ENCODE results near the gene OOSP1. TPM values are rescaled to one million over a fixed set of nuclear protein-coding genes. Genes with fewer than 3 reads are reported as not detected.
"Not testable (repeated sequence)": the region's sequence is repeated elsewhere in the genome, so short reads cannot be mapped to it uniquely, and the experiment has no call there.

The OOSP1 gene
- total RNA-seq, 1 donor from 2014 or later = not detected

GRCh38 chr11:59981106-59981770, 43.0 kb downstream of the OOSP1 start:
- H3F3A ChIP-seq (ENCODE audit: low read depth) = no peaks in the 10 kb centered on the region
- Mint-ChIP-seq H3K4me1 (no peaks in the 10 kb centered on the region), H3K27me3 (ENCODE audit: insufficient read depth, low read depth) (no peaks in the 10 kb centered on the region), H3K9me3 (no peaks in the 10 kb centered on the region), H3K27ac (no peak overlapping the region), H3K4me3 (no peak overlapping the region), H3K36me3 (no peaks in the 10 kb centered on the region)
- H3K4me2 ChIP-seq = no peak overlapping the region
- no peaks in the 10 kb centered on the region for H3K27me3 ChIP-seq
- no peaks in the 10 kb centered on the region for H3K79me2 ChIP-seq (ENCODE audit: low read depth)
- no peaks in the 10 kb centered on the region for H4K20me1 ChIP-seq (ENCODE audit: low read depth)
- H3K27ac ChIP-seq = no peak overlapping the region
- DNase-seq (ENCODE audit: low spot score) = no peak
- H3K4me1 ChIP-seq = no peaks in the 10 kb centered on the region
- H2AFZ ChIP-seq (replicated peaks) = no peak overlapping the region
- no peaks in the 10 kb centered on the region for H3K36me3 ChIP-seq
- H3K9ac ChIP-seq = no peak overlapping the region
- no peak overlapping the region for H3K4me3 ChIP-seq
- no peaks in the 10 kb centered on the region for H3K9me3 ChIP-seq (ENCODE audit: low read depth)
- TF ChIP-seq CTCF (IDR thresholded peaks at IDR 0.05) (no peak), EZH2 (IDR thresholded peaks at IDR 0.05) (no peak), EZH2phosphoT487 (IDR thresholded peaks at IDR 0.05) (no peak)

GRCh38 chr11:59982037-59982436, 43.8 kb downstream of the OOSP1 start:
- not testable (repeated sequence) for H3K9ac ChIP-seq; H3K4me2 ChIP-seq; DNase-seq (ENCODE audit: low spot score); H3K27ac Mint-ChIP-seq; H3K36me3 ChIP-seq; H3K27ac ChIP-seq; H3K36me3 Mint-ChIP-seq; H3F3A ChIP-seq (ENCODE audit: low read depth); H3K79me2 ChIP-seq (ENCODE audit: low read depth); H3K4me1 ChIP-seq; H4K20me1 ChIP-seq (ENCODE audit: low read depth); H3K4me3 Mint-ChIP-seq; H3K4me1 Mint-ChIP-seq; H3K27me3 ChIP-seq; H3K27me3 Mint-ChIP-seq (ENCODE audit: insufficient read depth, low read depth); H2AFZ ChIP-seq (replicated peaks); H3K4me3 ChIP-seq; H3K9me3 ChIP-seq (ENCODE audit: low read depth); H3K9me3 Mint-ChIP-seq

GRCh38 chr11:59983212-59983611, 45.0 kb downstream of the OOSP1 start:
- no peak overlapping the region for H3K27ac ChIP-seq
- H3K79me2 ChIP-seq (ENCODE audit: low read depth) = no peaks in the 10 kb centered on the region
- no peak overlapping the region for H3K4me3 ChIP-seq
- H4K20me1 ChIP-seq (ENCODE audit: low read depth) = no peaks in the 10 kb centered on the region
- H3K9me3 ChIP-seq (ENCODE audit: low read depth) = no peaks in the 10 kb centered on the region
- H3K9ac ChIP-seq = no peak overlapping the region
- TF ChIP-seq CTCF (IDR thresholded peaks at IDR 0.05) (no peak), EZH2 (IDR thresholded peaks at IDR 0.05) (no peak), EZH2phosphoT487 (IDR thresholded peaks at IDR 0.05) (no peak)
- H2AFZ ChIP-seq (replicated peaks) = no peak overlapping the region
- DNase-seq (ENCODE audit: low spot score) = no peak
- no peaks in the 10 kb centered on the region for H3F3A ChIP-seq (ENCODE audit: low read depth)
- no peaks in the 10 kb centered on the region for H3K27me3 ChIP-seq
- Mint-ChIP-seq H3K27ac (no peak overlapping the region), H3K9me3 (no peaks in the 10 kb centered on the region), H3K36me3 (no peaks in the 10 kb centered on the region), H3K4me3 (no peak overlapping the region), H3K27me3 (ENCODE audit: insufficient read depth, low read depth) (no peaks in the 10 kb centered on the region), H3K4me1 (no peaks in the 10 kb centered on the region)
- H3K4me1 ChIP-seq = no peaks in the 10 kb centered on the region
- no peaks in the 10 kb centered on the region for H3K36me3 ChIP-seq
- no peak overlapping the region for H3K4me2 ChIP-seq

- Histone ChIP-seq H3K9me3 (ENCODE audit: low read depth) (peaks cover under 1% of the 10 kb centered on the region), H3F3A (ENCODE audit: low read depth) (no peaks in the 10 kb centered on the region), H3K79me2 (ENCODE audit: low read depth) (no peaks in the 10 kb centered on the region), H3K27ac (no peak overlapping the region), H2AFZ (replicated peaks) (no peak overlapping the region), H3K27me3 (no peaks in the 10 kb centered on the region), H4K20me1 (ENCODE audit: low read depth) (no peaks in the 10 kb centered on the region), H3K4me3 (no peak overlapping the region), H3K4me1 (no peaks in the 10 kb centered on the region), H3K36me3 (no peaks in the 10 kb centered on the region), H3K4me2 (no peak overlapping the region), H3K9ac (no peak overlapping the region)
- H3K27me3 Mint-ChIP-seq (ENCODE audit: insufficient read depth, low read depth) = no peaks in the 10 kb centered on the region
- DNase-seq (ENCODE audit: low spot score) = no peak
- H3K27ac Mint-ChIP-seq = no peak overlapping the region
- H3K36me3 Mint-ChIP-seq = no peaks in the 10 kb centered on the region
- TF ChIP-seq EZH2phosphoT487 (IDR thresholded peaks at IDR 0.05) = no peak
- TF ChIP-seq EZH2 (IDR thresholded peaks at IDR 0.05) = no peak
- TF ChIP-seq CTCF (IDR thresholded peaks at IDR 0.05) = no peak
- no peak overlapping the region for H3K4me3 Mint-ChIP-seq
- no peaks in the 10 kb centered on the region for H3K9me3 Mint-ChIP-seq
- no peaks in the 10 kb centered on the region for H3K4me1 Mint-ChIP-seq
Observed at GRCh38 chr11:59984368-59984767, 46.1 kb downstream of the OOSP1 start.

All from neural progenitor cell (in vitro differentiated cells).